Measurements from ENCODE around the gene KCNRG.
"Not testable (repeated sequence)": the region's sequence is repeated elsewhere in the genome, so short reads cannot be mapped to it uniquely, and the experiment has no call there.

KCNRG gene, protein sequence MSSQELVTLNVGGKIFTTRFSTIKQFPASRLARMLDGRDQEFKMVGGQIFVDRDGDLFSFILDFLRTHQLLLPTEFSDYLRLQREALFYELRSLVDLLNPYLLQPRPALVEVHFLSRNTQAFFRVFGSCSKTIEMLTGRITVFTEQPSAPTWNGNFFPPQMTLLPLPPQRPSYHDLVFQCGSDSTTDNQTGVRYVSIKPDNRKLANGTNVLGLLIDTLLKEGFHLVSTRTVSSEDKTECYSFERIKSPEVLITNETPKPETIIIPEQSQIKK

DNA sequence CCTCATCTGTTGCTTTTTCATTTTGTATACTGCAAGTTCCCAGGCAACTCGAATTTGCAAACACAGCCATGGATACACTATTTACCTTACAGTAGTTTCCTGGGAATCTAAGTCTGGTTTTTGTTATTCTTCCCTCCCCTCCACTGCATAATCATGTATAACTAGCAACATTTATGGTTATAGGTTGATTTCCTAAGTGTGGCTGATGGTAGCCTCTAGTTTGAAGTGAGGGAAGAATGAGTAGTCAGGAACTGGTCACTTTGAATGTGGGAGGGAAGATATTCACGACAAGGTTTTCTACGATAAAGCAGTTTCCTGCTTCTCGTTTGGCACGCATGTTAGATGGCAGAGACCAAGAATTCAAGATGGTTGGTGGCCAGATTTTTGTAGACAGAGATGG is at the start of gene KCNRG:
TSS of gene KCNRG (plus strand) at position 187 of the 400 bp plus-strand sequence. CDS start at position 237, 50 bp downstream.
- Mint-ChIP-seq H3K4me1 (peaks cover 42% of the 10 kb centered on the region), H3K27me3 (no peaks in the 10 kb centered on the region), H3K4me3 (no peak within 1 kb of the TSS), H3K9me3 (no peaks in the 10 kb centered on the region), H3K27ac (peak within 1 kb of the TSS; percentile 24), H3K36me3 (peaks cover 66% of the 10 kb centered on the region)
- no peak for ATAC-seq

DNA sequence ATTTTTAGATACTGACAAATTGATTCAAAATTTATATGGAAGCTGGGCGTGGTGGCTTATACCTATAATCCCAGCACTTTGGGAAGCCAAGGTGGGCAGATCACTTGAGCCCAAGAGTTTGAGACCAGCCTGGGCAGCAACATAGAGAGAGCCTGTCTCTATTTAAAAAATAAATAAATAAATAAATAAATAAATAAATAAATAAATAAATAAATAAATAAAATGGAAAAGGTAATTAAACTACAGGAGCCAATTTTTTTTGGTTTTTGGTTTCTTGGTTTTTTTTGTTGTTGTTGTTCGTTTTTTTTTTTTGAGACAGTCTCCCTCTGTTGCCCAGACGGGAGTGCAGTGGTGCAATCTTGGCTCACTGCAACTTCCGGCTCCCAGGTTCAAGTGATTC is 47.8 kb upstream of the KCNRG start:
- ATAC-seq, result no peak
- Mint-ChIP-seq H3K4me3 (no peak overlapping the region), H3K4me1 (no peaks in the 10 kb centered on the region), H3K9me3 (peaks cover 20% of the 10 kb centered on the region), H3K27me3 (no peaks in the 10 kb centered on the region), H3K36me3 (peaks cover 44% of the 10 kb centered on the region), H3K27ac (no peak overlapping the region)

DNA sequence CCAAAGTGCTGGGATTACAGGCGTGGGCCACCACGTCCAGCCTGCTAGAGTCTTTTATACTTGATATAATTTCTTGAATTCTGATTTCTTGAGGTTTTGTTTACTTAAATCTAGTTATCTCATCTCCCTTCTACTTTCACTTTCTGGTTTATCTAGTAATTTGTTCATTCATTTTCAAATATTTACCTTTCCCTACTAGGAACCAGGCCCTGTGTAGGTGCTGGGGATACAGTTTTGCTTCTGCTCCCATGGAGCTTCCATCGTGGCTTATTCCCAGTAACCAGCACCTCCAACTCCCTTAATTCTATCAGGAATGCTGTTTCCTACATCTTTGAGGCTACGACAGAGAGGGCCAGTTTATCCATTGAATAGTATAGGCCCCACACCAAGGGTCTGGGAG is 42.5 kb upstream of the KCNRG start:
- H3K9me3 Mint-ChIP-seq, result no peaks in the 10 kb centered on the region
- H3K4me3 Mint-ChIP-seq, result no peak overlapping the region
- H3K27me3 Mint-ChIP-seq, result no peaks in the 10 kb centered on the region
- peaks cover 5% of the 10 kb centered on the region for H3K36me3 Mint-ChIP-seq
- H3K4me1 Mint-ChIP-seq, result no peaks in the 10 kb centered on the region
- no peak for ATAC-seq
- H3K27ac Mint-ChIP-seq, result no peak overlapping the region

DNA sequence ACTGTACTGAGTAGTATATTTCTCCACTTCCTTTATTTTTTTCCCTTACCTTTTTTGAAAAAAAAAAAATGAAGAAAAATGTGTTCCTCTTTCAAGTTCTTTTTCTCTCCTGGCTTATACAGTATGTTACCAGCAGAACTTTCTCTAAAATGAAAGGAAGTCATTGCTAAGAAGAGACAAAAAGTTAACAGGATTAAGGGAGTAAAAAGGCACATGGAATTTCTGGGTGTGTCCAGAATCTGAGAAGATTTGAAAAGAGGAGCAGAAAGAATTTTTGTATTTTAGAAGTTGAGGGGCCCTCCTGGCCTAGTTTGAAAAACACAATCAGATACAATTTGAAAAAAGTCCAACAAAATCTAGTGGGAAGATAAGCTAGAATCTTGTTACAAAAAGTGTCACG is 39.4 kb upstream of the KCNRG start:
- no peaks in the 10 kb centered on the region for H3K9me3 Mint-ChIP-seq
- ATAC-seq, result no peak
- H3K27ac Mint-ChIP-seq, result no peak overlapping the region
- H3K4me1 Mint-ChIP-seq, result no peaks in the 10 kb centered on the region
- no peaks in the 10 kb centered on the region for H3K27me3 Mint-ChIP-seq
- no peaks in the 10 kb centered on the region for H3K36me3 Mint-ChIP-seq
- H3K4me3 Mint-ChIP-seq, result no peak overlapping the region

DNA sequence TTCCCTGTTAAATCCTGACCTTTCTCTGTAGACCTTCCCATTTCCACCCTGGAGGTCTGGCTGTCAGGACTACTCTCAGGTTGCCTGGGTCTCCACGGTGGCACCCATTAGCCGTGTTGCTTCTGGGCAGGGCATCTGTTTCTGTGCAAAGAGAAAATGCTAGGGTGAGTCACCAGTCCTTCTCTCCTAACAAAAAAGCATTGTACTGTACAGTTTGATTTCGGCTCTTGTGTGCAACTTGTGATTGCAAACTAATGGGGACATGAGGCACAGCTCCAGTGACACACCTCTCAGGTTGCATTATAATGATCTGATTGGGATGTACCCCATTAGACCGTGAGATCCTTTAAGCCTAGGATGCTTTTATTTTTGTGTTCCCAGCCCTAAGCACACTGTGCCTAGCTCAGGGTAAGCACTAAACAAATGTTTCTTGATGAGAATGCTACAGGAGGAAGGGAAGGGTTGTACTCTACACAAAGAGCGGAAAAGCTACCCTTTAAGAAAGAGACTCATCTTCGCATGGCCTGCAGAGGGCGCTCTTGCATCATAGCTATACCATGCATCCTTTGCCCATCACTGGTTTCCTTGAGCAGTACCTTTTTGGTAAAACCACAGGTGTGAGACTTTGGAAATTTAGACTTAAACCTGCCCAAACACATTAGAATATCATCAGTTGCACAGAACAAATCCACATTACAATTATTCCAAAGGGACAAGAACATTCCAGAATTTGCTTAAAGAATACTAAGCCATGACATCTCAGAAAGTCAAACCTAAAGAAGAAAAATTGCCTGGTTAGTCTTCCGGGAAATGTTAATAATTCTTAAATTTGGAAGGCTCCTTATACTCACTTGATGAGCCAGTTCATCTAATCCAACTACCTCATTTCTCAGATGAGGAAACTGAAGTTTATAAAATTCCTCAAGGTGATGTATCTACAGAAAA is 38.7 kb upstream of the KCNRG start:
- Mint-ChIP-seq H3K36me3 (peaks cover 2% of the 10 kb centered on the region), H3K27ac (no peak overlapping the region), H3K27me3 (no peaks in the 10 kb centered on the region), H3K4me1 (no peaks in the 10 kb centered on the region), H3K4me3 (no peak overlapping the region), H3K9me3 (no peaks in the 10 kb centered on the region)
- peak; percentile 78 for ATAC-seq

DNA sequence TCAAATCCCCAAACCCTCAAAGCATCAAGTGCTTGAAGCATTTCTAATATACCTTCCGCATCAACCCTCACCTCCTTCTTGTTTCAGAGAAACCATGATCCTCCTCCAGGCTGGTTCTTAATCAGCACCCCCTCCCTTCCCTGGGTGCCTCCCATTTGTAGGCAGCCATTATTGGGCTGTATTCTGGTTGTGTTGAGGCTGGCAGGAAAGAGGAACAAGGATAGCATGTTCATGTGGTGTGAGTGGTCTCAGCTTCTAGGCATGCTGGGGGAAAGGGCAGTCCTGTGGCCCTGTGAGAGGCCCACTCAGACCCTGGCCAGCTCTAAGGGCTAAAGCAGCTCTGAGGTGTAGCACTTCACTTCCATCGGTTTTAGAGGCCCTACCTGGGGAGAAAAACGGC is 37.3 kb upstream of the KCNRG start:
- Mint-ChIP-seq H3K4me1 (no peaks in the 10 kb centered on the region), H3K9me3 (no peaks in the 10 kb centered on the region), H3K36me3 (peaks cover 9% of the 10 kb centered on the region), H3K27me3 (no peaks in the 10 kb centered on the region), H3K4me3 (no peak overlapping the region), H3K27ac (peak overlapping the region; percentile 5)
- ATAC-seq, result no peak

DNA sequence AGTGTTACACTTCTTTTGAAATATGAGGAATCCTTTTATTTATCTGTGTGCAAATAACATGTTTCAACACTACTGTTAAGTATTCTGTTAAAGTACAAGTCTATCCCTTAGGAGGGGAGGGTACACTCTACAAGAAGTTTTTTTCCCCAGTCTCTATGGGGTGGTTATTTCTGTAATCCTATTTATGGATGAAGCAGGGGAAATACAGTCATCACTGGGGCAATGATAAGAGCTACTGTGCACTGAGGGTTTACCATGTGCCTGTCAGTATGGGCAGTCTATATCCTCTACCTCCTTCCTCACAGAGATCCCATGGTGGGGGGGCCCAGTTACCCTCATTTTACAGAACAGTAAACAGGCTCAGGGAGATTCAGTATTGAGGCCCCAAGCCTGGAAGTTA is 35.0 kb upstream of the KCNRG start:
- no peaks in the 10 kb centered on the region for H3K9me3 Mint-ChIP-seq
- H3K4me1 Mint-ChIP-seq, result no peaks in the 10 kb centered on the region
- no peak overlapping the region for H3K27ac Mint-ChIP-seq
- H3K4me3 Mint-ChIP-seq, result no peak overlapping the region
- H3K27me3 Mint-ChIP-seq, result no peaks in the 10 kb centered on the region
- ATAC-seq, result no peak
- H3K36me3 Mint-ChIP-seq, result peaks cover 13% of the 10 kb centered on the region

DNA sequence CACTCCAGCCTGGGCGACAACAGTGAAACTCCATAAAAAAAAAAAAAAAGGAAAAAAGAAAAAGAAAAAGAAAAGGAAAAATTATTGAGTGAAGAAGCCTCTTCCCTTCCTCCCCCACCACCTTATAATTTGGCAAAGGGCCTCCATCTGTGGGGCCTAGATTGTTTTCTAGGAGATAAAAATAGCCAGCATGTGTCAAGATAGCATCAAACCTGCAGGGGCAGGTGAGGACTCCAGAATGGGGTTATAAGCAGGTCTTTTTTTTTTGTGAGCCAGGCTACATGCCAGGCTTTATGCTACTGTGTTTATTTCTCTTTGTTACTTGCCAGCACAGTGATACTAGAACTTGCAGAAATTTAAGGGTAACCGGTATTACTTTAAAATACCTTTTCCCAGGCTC is 30.1 kb upstream of the KCNRG start:
- no peak for ATAC-seq
- Mint-ChIP-seq H3K27ac (no peak overlapping the region), H3K4me3 (no peak overlapping the region), H3K4me1 (no peaks in the 10 kb centered on the region), H3K9me3 (no peaks in the 10 kb centered on the region), H3K36me3 (peaks cover 23% of the 10 kb centered on the region), H3K27me3 (no peaks in the 10 kb centered on the region)

DNA sequence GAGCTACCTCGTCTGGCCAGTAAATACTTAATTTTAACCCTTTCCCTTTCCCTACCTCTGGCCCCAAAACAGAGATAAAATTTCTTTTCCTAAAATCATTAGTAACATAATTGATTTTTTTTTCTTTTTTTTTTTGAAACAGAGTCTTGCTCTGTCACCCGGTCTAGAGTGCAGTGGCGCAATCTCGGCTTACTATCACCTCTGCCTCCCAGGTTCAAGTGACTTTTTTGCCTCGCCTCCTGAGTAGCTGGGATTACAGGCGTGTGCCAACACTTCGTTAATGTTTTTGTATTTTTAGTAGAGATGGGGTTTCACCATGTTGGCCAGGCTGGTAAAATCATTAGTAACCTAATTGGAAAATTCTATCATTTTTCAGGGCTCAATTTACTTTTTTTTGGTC is 28.8 kb upstream of the KCNRG start:
- no peak overlapping the region for H3K4me3 Mint-ChIP-seq
- H3K27me3 Mint-ChIP-seq, result no peaks in the 10 kb centered on the region
- H3K9me3 Mint-ChIP-seq, result no peaks in the 10 kb centered on the region
- ATAC-seq, result no peak
- peaks cover 23% of the 10 kb centered on the region for H3K36me3 Mint-ChIP-seq
- no peak overlapping the region for H3K27ac Mint-ChIP-seq
- no peaks in the 10 kb centered on the region for H3K4me1 Mint-ChIP-seq

DNA sequence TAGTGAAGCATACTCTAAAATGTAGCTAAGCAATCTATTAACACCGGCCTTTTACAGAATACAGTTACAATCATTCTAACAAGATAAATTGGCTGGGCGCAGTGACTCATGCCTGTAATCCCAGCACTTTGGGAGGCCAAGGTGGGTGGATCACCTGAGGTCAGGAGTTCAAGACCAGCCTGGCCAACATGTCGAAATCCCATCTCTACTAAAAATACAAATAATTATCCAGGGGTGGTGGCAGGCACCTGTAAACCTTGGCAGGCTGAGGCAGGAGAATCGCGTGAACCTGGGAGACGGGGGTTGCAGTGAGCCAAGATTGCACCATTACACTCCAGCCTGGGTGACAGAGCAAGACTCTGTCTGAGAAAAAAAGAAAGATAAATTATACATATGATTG is 24.6 kb upstream of the KCNRG start:
- H3K4me3 Mint-ChIP-seq, H3K36me3 Mint-ChIP-seq, H3K27ac Mint-ChIP-seq, H3K27me3 Mint-ChIP-seq, H3K4me1 Mint-ChIP-seq, H3K9me3 Mint-ChIP-seq, ATAC-seq: not testable (repeated sequence)

DNA sequence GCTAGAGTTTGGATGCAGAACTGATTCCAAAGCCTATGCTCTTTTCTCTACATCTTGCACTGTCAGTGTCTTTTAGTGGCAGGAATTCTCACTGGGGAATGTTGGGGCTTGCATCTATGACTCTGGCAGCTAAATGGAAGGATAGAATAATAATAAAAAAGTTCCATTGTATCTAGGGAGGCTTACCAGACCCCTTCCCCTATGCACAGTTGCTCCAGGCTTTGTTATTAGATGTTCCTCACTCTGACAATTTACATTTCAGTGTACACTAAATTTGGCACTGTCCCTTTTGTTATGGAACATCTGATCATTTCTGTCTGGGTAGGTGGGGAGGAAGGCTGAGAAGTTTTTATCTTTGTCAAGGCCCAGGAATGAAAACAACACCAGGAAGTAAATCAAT is 22.1 kb upstream of the KCNRG start:
- ATAC-seq, result no peak
- no peaks in the 10 kb centered on the region for H3K9me3 Mint-ChIP-seq
- H3K4me1 Mint-ChIP-seq, result peaks cover 15% of the 10 kb centered on the region
- no peak overlapping the region for H3K27ac Mint-ChIP-seq
- H3K27me3 Mint-ChIP-seq, result no peaks in the 10 kb centered on the region
- peaks cover 15% of the 10 kb centered on the region for H3K36me3 Mint-ChIP-seq
- H3K4me3 Mint-ChIP-seq, result no peak overlapping the region

DNA sequence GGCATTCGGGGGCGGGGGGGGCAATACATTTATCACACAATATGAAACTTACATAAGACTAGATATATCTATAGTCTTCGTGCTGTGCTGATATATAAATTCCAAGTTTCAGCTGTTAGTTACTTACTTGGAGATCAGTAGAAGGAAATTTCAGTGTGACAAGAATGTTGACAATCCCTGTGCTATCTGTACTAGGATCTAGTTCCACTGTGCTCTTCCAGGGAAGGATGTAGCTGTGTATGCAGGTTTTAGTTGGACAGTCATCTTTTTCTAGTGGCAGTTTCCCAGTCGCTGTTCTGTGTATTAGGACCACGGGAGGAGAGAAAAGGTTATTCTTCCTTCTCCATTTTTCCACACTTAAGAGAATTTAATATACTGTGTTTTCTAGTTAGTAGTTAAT is 21.6 kb upstream of the KCNRG start:
- no peak for ATAC-seq
- Mint-ChIP-seq H3K27ac (no peak overlapping the region), H3K9me3 (no peaks in the 10 kb centered on the region), H3K4me3 (no peak overlapping the region), H3K27me3 (no peaks in the 10 kb centered on the region), H3K4me1 (peaks cover 20% of the 10 kb centered on the region), H3K36me3 (peaks cover 14% of the 10 kb centered on the region)

DNA sequence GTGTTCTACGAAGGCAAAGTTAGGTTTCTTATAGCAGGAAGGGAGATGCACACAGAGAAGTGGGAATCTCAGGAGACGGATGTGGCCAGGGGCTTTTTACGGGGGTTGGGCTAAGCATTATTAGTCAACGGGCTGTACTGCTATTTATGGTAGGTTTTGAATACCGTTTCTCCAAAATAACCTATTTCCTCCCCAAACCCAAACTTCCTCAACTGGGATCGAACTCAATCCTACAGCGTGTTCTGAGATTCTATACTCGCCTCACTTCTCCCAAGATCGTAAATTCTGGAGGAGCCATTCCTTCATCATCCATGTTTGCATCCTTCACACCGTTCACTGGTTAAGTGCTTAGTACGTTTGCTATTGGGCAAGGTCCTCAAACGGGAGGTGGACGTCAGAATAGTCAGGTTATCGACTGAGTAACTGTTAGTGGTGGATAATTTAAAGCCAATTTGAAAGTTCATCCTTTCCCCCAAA is 19.6 kb upstream of the KCNRG start:
- Mint-ChIP-seq H3K4me1 (peaks cover 39% of the 10 kb centered on the region), H3K27ac (peak overlapping the region; percentile 96), H3K36me3 (peaks cover 21% of the 10 kb centered on the region), H3K9me3 (no peaks in the 10 kb centered on the region), H3K4me3 (peak overlapping the region; percentile 91), H3K27me3 (no peaks in the 10 kb centered on the region)
- ATAC-seq, result no peak

DNA sequence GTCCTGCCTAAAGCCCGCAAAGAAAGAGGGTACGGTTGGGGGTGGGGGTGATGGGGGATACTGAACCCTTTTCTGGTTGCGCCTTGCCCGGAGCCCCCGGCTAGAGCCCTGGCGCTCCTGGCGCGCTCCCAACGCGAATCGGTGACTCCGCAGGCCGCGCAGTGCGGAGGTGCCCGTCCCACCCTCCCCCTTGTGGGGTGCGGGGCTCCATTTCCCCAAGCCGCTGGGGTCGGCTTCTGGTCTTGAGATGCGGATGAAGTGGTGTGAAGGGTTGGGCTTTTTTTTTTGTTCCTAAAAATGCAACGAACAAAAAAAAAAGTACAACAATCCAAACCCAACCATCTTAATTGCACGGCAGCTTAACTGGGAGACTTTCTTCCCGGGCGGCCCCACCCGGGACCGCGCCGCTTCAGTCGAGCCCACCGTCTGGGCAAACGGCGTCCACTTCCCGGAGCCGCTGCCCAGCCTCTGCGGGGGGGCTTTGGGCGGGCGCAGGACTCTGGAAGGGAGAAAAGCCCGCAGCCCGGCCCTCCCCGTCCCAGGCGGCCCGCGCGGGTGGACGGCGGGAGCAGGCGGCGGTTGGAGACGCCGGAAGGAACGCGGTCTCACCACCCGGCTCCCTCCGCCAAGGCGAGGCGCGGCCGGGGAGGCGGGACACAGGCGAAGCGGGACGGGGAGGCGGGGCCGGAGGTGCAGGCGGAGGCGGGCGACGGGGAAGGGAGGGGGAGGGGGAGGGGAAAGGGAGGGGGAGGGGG is 18.9 kb upstream of the KCNRG start:
- ATAC-seq, result peak; percentile 84
- no peaks in the 10 kb centered on the region for H3K9me3 Mint-ChIP-seq
- no peaks in the 10 kb centered on the region for H3K27me3 Mint-ChIP-seq
- peak overlapping the region; percentile 96 for H3K27ac Mint-ChIP-seq
- peaks cover 21% of the 10 kb centered on the region for H3K36me3 Mint-ChIP-seq
- peak overlapping the region; percentile 91 for H3K4me3 Mint-ChIP-seq
- peaks cover 39% of the 10 kb centered on the region for H3K4me1 Mint-ChIP-seq
